GM18505 (cell line): ENCODE measurements around the gene SERPINB1.
"Not testable (repeated sequence)": the region's sequence is repeated elsewhere in the genome, so short reads cannot be mapped to it uniquely, and the experiment has no call there.

Experiments used
- ATAC-seq: cut with Tn5 transposase; IDR thresholded peaks from one replicate; pipeline ENCODE4 v1.9.1; 2021; ENCODE audit not compliant: unreplicated experiment
- POLR2A ChIP-seq: IDR thresholded peaks from 4 replicates; pipeline ENCODE4 v1.6.1; 2011; ENCODE audit warnings: borderline replicate concordance; ENCODE audit not compliant: insufficient read depth, insufficient read length; ENCODE audit errors: extremely low read depth

The SERPINB1 gene

DNA sequence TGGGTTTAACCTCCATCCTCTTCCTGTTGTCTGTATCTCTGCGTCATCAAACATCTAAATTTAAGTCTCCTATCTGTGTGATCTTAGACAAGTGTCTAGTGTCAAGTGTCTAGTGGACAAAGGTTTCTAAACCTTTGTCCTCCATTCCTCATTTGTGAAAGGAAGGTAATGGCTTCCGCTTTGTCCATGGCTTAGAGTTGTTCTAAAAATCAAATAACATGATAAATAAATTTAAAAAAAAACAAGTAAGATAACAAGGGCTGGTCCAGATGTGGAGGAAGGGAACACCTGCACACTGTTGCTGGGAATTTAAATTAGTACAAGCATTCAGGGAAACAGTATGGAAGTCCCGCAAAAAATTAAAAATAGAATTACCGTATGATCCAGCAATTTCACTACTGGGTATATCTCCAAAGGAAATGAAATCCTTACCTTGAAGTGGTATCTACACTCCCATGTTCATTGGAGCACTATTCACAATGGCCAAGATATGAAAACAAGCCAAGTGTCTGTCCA, 17.6 kb upstream of the SERPINB1 start:
- TF ChIP-seq POLR2A = no peak
- no peak for ATAC-seq

GRCh38 chr6:2857580-2858337, 16.1 kb upstream of the SERPINB1 start:
- peak; percentile 63 for TF ChIP-seq POLR2A
- peak; percentile 46 for ATAC-seq

DNA sequence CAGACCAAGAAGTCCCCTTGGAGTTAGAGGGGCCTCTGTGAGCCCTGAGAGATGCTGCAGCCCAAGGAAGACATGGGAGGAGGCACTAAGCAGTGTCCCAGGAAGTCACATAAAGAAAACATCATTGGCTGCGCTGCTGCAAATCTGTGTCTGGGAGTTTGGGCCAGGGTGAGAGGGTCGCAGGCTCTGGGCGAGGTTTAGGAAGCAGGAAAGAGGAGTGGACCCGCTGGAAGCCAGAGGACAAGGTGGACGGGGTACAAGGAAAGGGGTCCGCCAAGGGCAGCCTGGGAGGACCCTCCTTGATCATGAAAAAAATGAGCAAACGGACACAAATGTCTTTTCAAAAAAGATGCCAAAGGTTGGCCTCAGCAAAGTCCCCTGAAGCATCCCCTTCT, 15.5 kb upstream of the SERPINB1 start:
- TF ChIP-seq POLR2A = no peak
- ATAC-seq = no peak

DNA sequence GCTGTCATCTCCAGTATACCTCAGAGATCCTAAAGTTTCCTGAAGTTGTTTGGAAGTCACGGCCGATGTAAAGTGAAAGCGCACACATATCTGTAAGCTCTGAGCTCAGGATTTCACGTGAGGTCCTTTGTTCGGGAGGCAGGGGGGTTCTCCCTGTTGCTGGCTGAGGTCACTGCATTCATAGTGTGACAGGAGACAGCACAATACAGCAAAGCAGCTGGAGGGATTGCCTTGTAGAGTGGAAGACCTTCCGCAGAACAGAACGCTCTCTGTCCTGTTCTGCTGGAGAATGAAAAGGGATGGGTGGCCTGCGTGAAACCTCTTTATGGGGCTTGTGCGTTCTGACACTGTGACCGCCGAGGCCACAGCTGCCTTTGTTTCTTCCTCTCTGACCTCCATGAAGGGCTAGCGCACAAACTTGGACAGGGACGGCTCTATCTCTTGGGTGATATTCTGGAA, 13.4 kb upstream of the SERPINB1 start:
- no peak for TF ChIP-seq POLR2A
- no peak for ATAC-seq

DNA sequence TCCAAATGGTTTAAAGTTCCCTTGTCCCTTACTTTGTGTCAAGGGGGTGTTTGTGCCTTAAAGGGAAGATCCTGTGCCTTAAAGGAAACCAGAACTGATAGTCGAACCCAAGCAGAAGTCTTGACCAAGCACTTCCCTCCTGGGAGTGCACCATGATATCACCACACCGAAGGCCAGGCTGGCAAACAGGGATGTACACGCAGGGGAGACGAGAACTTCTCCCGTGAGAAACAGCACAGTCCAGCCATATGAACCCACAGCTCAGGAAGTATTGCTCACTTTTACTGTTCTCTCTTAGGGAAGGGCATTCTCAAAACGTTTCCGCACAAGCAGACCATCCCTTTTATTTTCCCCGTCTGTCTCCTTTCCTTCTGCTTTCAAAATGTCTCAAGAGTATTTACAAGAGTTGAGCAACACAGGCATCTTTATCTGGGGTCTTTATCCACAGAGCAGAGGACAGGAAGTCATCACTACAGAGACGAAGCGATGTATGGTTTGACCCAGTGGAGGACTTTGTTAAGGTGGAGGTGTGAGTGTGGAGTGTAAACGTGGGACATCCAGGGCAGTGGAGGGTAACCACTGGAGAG, 12.8 kb upstream of the SERPINB1 start:
- ATAC-seq = no peak
- TF ChIP-seq POLR2A = peak; percentile 31

- ATAC-seq = peak; percentile 28
- no peak for TF ChIP-seq POLR2A
Observed at GRCh38 chr6:2853769-2854395, 12.2 kb upstream of the SERPINB1 start.

DNA sequence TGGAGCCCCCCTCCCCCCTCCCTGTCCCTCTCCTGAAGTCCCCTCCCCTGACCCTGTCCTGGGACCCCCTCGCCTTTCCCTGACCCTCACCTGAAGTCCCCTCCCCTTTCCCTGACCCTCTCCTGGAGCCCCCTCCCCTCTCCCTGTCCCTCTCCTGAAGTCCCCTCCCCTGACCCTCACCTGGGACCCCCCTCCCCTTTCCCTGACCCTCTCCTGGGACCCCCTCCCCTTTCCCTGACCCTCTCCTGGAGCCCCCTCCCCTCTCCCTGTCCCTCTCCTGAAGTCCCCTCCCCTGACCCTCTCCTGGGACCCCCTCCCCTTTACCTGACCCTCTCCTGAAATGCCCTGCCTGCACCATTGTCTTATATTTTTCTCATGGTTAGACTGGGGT, 11.7 kb upstream of the SERPINB1 start:
- ATAC-seq = not testable (repeated sequence)

DNA sequence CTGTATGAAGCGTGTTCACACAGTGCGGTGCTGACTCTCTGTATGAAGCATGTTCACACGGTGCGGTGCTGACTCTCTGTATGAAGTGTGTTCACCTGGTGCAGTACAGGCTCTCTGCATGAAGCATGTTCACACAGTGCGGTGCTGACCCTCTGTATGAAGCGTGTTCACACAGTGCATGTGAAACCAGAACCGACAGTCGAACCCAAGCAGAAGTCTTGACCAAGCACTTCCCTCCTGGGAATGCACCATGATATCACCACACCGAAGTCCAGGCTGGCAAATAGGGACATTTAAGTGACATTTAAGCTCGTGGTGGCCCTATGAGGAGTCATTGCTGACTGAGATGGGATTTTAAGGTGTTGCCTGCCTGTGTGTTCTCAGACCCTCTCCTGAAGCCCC, 11.3 kb upstream of the SERPINB1 start:
- TF ChIP-seq POLR2A = no peak
- no peak for ATAC-seq

- no peak for TF ChIP-seq POLR2A
- no peak for ATAC-seq
Observed at GRCh38 chr6:2852514-2852855, 10.8 kb upstream of the SERPINB1 start.

- no peak for TF ChIP-seq POLR2A
- ATAC-seq = no peak
Observed at GRCh38 chr6:2851727-2852513, 10.3 kb upstream of the SERPINB1 start.

DNA sequence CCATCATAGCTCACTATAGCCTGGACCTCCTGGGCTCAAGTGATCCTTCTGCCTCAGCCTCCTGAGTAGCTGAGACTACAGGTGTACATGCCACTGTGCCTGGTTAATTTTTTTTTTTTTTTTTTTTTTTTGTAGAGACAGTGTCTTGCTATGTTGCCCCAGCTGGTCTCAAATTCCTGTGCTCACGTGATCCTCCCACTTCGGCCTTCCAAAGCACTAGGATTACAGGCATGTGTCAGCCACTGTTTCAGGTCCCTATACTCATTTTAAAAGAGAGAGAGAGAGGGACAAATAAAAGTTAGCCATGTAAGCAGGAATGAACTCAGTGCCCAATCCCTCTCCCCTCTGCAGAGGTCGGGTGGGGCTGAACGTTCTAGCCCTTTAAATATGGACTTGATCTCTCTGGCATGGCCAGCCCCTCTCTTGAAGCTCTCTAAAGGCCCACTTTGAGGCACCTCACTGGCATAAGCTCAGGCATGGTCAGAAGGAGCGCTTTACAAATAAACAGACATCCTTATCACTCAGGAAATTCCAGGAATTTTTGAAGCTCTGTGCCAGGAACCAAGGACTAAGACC, 9.0 kb upstream of the SERPINB1 start:
- TF ChIP-seq POLR2A = no peak
- no peak for ATAC-seq

DNA sequence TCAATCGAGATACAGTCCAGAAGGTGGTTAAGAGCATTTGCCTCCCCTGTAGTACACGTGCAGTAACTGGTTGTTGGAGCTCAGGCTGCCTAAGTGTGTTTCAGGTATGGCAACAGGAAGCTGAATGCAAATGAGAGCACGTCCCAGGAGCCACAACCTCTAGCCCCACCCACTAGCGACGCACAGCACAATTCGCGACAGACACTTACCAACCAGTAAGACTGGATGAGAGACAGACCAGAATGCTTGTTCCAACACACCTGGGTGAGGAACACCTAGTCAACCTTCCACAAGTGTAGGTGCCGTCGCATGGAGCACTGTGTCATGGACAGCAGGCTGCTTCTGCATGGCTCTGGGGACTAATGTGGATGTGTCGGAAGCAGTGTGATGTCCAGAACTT, 7.2 kb upstream of the SERPINB1 start:
- no peak for ATAC-seq
- TF ChIP-seq POLR2A = no peak

DNA sequence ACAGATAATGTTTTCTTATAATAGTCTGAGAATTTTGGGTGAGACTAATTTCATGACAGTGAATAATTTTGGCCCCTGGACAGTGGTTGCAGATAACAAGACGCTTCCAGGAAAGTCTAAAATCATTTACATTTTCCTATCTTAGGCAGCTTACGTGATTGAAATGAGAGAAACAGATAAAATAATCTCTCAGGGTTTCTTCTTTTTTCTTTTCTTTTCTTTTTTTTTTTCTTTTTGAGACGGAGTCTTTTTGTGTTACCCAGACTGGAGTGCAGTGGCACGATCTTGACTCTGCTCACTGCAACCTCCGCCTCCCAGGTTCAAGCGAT, 4.2 kb upstream of the SERPINB1 start:
- no peak for TF ChIP-seq POLR2A
- no peak for ATAC-seq
